HCT116 (cell line): ENCODE results near the gene VCAN. TPM values are rescaled to one million over a fixed set of nuclear protein-coding genes. Genes with fewer than 3 reads are reported as not detected.

Experiments
- ATAC-seq: fragments of 200-7000 bp; cut with Tn5 transposase; 2 replicates; pipeline ENCODE4 v1.9.1; 2020; ENCODE audit warnings: mild to moderate bottlenecking, moderate library complexity
- BruUV-seq: library from RNA; stranded (reverse); fragments of 400-500 nt; replicated peaks from 2 replicates; lab custom pipeline; 2021; lab: Mats Ljungman, UMichigan
- CTCF ChIA-PET: fragments of 300-600 bp; sonication (Branson Sonifier 250); formaldehyde crosslinking; loops from one replicate; lab custom pipeline; 2021; ENCODE audit warnings: antibody characterized with exemption; lab: Charles Lee
- POLR2A ChIA-PET: fragments of 300-600, 350-600 bp; sonication (Branson Sonifier 250); formaldehyde crosslinking; loops from one replicate; lab custom pipeline; 2021; ENCODE audit warnings: antibody characterized with exemption; lab: Charles Lee
- RAD21 ChIA-PET, 2 experiments: fragments of 300-600 bp; sonication (Branson Sonifier 250); formaldehyde crosslinking; loops; one replicate each; lab custom pipeline; 2023; ENCODE audit warnings: low total read pairs in 2 of 2; ENCODE audit not compliant: uncharacterized antibody in 2 of 2, unreplicated experiment in 2 of 2, low non-redundant PET in 1 of 2; lab: Charles Lee
- DNase-seq: peaks from one replicate; pipeline ENCODE4 v3.0.0-alpha.2; 2010; ENCODE audit warnings: low read depth, low spot score
- H2AFZ ChIP-seq: fragments of 200-600 bp; shearing (Covaris generic), sonication (generic); 2 replicates; pipeline ENCODE4 v1.6.1; 2017; ENCODE audit warnings: low read depth, mixed run types, mixed read lengths, antibody characterized with exemption, low read length; ENCODE audit not compliant: poor library complexity, severe bottlenecking
- H3K27ac ChIP-seq: 2 replicates; pipeline ENCODE4 v1.5.1; 2012; ENCODE audit warnings: low read depth, low read length
- H3K27me3 ChIP-seq: fragments of 200-600 bp; sonication (generic); 2 replicates; pipeline ENCODE4 v1.6.1; 2016; ENCODE audit warnings: mixed run types, low read length, mixed read lengths; ENCODE audit not compliant: insufficient read depth
- H3K36me3 ChIP-seq, 2 experiments: fragments of 200-500 bp in 1 of 2; fragments of 200-600 bp in 1 of 2; sonication (Bioruptor generic) in 1 of 2; sonication (generic) in 1 of 2; 2 replicates each; pipeline versions ENCODE4 v1.5.1 to v1.6.1; 2014 to 2016; ENCODE audit warnings: low read length in 2 of 2, inconsistent platforms in 1 of 2, mixed read lengths in 1 of 2, mixed run types in 1 of 2; ENCODE audit not compliant: insufficient read depth in 2 of 2, control insufficient read depth in 1 of 2
- H3K4me1 ChIP-seq, 2 experiments: fragments of 200-600 bp in 1 of 2; sonication (generic) in 1 of 2; 2 replicates each; pipeline versions ENCODE4 v1.5.1 to v1.6.1; 2012 to 2017; ENCODE audit warnings: low read length in 2 of 2, inconsistent platforms in 1 of 2, mild to moderate bottlenecking in 1 of 2, mixed read lengths in 1 of 2, mixed run types in 1 of 2, moderate library complexity in 1 of 2; ENCODE audit not compliant: insufficient read depth in 2 of 2, control insufficient read depth in 1 of 2
- H3K4me2 ChIP-seq: fragments of 200-600 bp; sonication (generic); 2 replicates; pipeline ENCODE4 v1.6.1; 2017; ENCODE audit warnings: mixed run types, low read length, mixed read lengths
- H3K4me3 ChIP-seq, 2 experiments: fragments of 200-600 bp in 1 of 2; sonication (generic) in 1 of 2; replicated peaks in 1 of 2; 2 replicates each; pipeline ENCODE4 v1.5.1; 2011 to 2016; ENCODE audit warnings: low read length in 2 of 2, control low read depth in 1 of 2, low read depth in 1 of 2, mild to moderate bottlenecking in 1 of 2, mixed read lengths in 1 of 2, mixed run types in 1 of 2
- H3K79me2 ChIP-seq: fragments of 200-600 bp; sonication (generic); 2 replicates; pipeline ENCODE4 v1.6.1; 2017; ENCODE audit warnings: mild to moderate bottlenecking, mixed run types, low read length, moderate library complexity, mixed read lengths; ENCODE audit not compliant: insufficient read depth
- H3K9ac ChIP-seq: fragments of 200-600 bp; sonication (generic); 2 replicates; pipeline ENCODE4 v1.6.1; 2016; ENCODE audit warnings: low read length, mixed read lengths
- H3K9me2 ChIP-seq: fragments of 200-600 bp; sonication (generic), shearing (Covaris generic); 2 replicates; pipeline ENCODE4 v1.6.1; 2017; ENCODE audit warnings: mixed run types, mild to moderate bottlenecking, moderate library complexity; ENCODE audit not compliant: insufficient read depth
- H3K9me3 ChIP-seq, 2 experiments: fragments of 200-500 bp in 1 of 2; fragments of 200-600 bp in 1 of 2; sonication (Bioruptor generic) in 1 of 2; sonication (generic) in 1 of 2; 2 replicates each; pipeline ENCODE4 v1.6.1; 2014 to 2017; ENCODE audit warnings: low read length in 2 of 2, mixed read lengths in 2 of 2, inconsistent platforms in 1 of 2, low read depth in 1 of 2, mild to moderate bottlenecking in 1 of 2, mixed run types in 1 of 2, moderate library complexity in 1 of 2; ENCODE audit not compliant: control insufficient read depth in 1 of 2, insufficient read depth in 1 of 2
- H4K20me1 ChIP-seq: fragments of 200-600 bp; sonication (generic), shearing (Covaris generic); 2 replicates; pipeline ENCODE4 v1.6.1; 2017; ENCODE audit warnings: mixed run types, mild to moderate bottlenecking, moderate library complexity; ENCODE audit not compliant: insufficient read depth
- ATF3 ChIP-seq: IDR thresholded peaks from 2 replicates; pipeline ENCODE4 v1.6.1; 2012
- CEBPB ChIP-seq: IDR thresholded peaks from 2 replicates; pipeline ENCODE4 v1.6.1; 2012; ENCODE audit warnings: low read depth
- ELF1 ChIP-seq: IDR thresholded peaks from 2 replicates; pipeline ENCODE4 v1.6.1; 2012; ENCODE audit warnings: low read depth, borderline replicate concordance
- EZH2phosphoT487 ChIP-seq: fragments of 200-600 bp; IDR thresholded peaks from 2 replicates; pipeline ENCODE4 v1.6.1; 2018; ENCODE audit warnings: antibody characterized with exemption, borderline replicate concordance
- FOSL1 ChIP-seq: IDR thresholded peaks from 2 replicates; pipeline ENCODE4 v1.6.1; 2012; ENCODE audit warnings: low read depth
- JUND ChIP-seq: IDR thresholded peaks from 2 replicates; pipeline ENCODE4 v1.6.1; 2012
- POLR2A ChIP-seq: IDR thresholded peaks from 2 replicates; pipeline ENCODE4 v1.7.0; 2011; ENCODE audit warnings: borderline replicate concordance; ENCODE audit not compliant: insufficient read depth, insufficient read length; ENCODE audit errors: extremely low read depth
- POLR2AphosphoS5 ChIP-seq: IDR thresholded peaks from 2 replicates; pipeline ENCODE4 v1.6.1; 2011; ENCODE audit warnings: mild to moderate bottlenecking, low read depth, low read length, moderate library complexity
- REST ChIP-seq: IDR thresholded peaks from 2 replicates; pipeline ENCODE4 v1.6.1; 2012; ENCODE audit warnings: low read depth
- SP1 ChIP-seq: IDR thresholded peaks from 2 replicates; pipeline ENCODE4 v1.6.1; 2012; ENCODE audit warnings: low read depth
- SRF ChIP-seq: IDR thresholded peaks from 2 replicates; pipeline ENCODE4 v1.6.1; 2012; ENCODE audit warnings: low read depth
- TCF7L2 ChIP-seq: IDR thresholded peaks from 2 replicates; pipeline ENCODE4 v1.7.0; 2011; ENCODE audit warnings: borderline replicate concordance, inconsistent platforms; ENCODE audit not compliant: insufficient read depth, insufficient read length; ENCODE audit errors: extremely low read depth
- ZBTB33 ChIP-seq: IDR thresholded peaks from 2 replicates; pipeline ENCODE4 v1.6.1; 2011; ENCODE audit warnings: mild to moderate bottlenecking, low read length, moderate library complexity; ENCODE audit not compliant: insufficient replicate concordance; ENCODE audit errors: extremely low read depth
- ZNF274 ChIP-seq: fragments of 200-500 bp; sonication (Bioruptor generic); IDR thresholded peaks from 2 replicates; pipeline ENCODE4 v1.6.1; 2014; ENCODE audit warnings: mild to moderate bottlenecking, low read depth, low read length, inconsistent platforms
- intact Hi-C: fragments of 100-400 bp; cut with micrococcal nuclease; formaldehyde crosslinking; loops from 2 replicates; pipeline ENCODE4 v1.10.0; 2022
- total RNA-seq: library from RNA; stranded (reverse); gene quantifications from one replicate; pipeline ENCODE4 v1.2.1, GENCODE V29; 2021; ENCODE audit not compliant: unreplicated experiment

The VCAN gene
- total RNA-seq, 1 experiment from 2014 or later, result 49.9 TPM

GRCh38 chr5:83464261-83464660, 7.3 kb upstream of the VCAN start:
- intact Hi-C loops, result no loop called here
- Histone ChIP-seq H2AFZ (no peak overlapping the region), H3K4me2 (no peak overlapping the region), H3K79me2 (no peaks in the 10 kb centered on the region), H4K20me1 (no peaks in the 10 kb centered on the region), H3K36me3 (no peaks in the 10 kb centered on the region), H3K4me1 (no peaks in the 10 kb centered on the region), H3K9me3 (no peaks in the 10 kb centered on the region), H3K9me2 (no peaks in the 10 kb centered on the region), H3K4me3 (no peak overlapping the region), H3K27me3 (no peaks in the 10 kb centered on the region), H3K9ac (no peak overlapping the region), H3K27ac (no peak overlapping the region)
- RAD21 ChIA-PET, result no interaction called here
- ATAC-seq (no peak), DNase-seq (no peak)
- CTCF ChIA-PET, result no interaction called here
- POLR2A ChIA-PET, result no interaction called here
- BruUV-seq, result no TSS peak
- no peak for TF ChIP-seq POLR2AphosphoS5
- no peak for TF ChIP-seq SP1
- no peak for TF ChIP-seq TCF7L2
- no peak for TF ChIP-seq ZNF274
- no peak for TF ChIP-seq ELF1
- TF ChIP-seq EZH2phosphoT487, result no peak
- no peak for TF ChIP-seq CEBPB
- TF ChIP-seq POLR2A, result no peak
- no peak for TF ChIP-seq JUND
- no peak for TF ChIP-seq ATF3
- TF ChIP-seq FOSL1, result no peak

- Histone ChIP-seq H2AFZ (no peak overlapping the region), H3K4me2 (no peak overlapping the region), H3K4me1 (peaks cover 0 to 6% of the 10 kb centered on the region in 2 experiments; a peak in 1 of 4 replicates), H3K9me3 (no peaks in the 10 kb centered on the region), H3K9me2 (no peaks in the 10 kb centered on the region), H3K27ac (no peak overlapping the region), H3K36me3 (no peaks in the 10 kb centered on the region), H3K4me3 (no peak overlapping the region), H3K79me2 (peaks cover 7% of the 10 kb centered on the region), H3K9ac (no peak overlapping the region), H4K20me1 (no peaks in the 10 kb centered on the region), H3K27me3 (no peaks in the 10 kb centered on the region)
- ATAC-seq (no peak), DNase-seq (no peak)
- no TSS peak for BruUV-seq
- CTCF ChIA-PET, result no interaction called here
- RAD21 ChIA-PET, result no interaction called here
- POLR2A ChIA-PET, result no interaction called here
- intact Hi-C loops, result no loop called here
- TF ChIP-seq REST (no peak), ZBTB33 (no peak), SRF (no peak)
These were observed 4.0 kb upstream of the VCAN start for GRCh38 chr5:83467371-83468035.
